NT2/D1 (cell line): ENCODE data around the gene CACUL1.
"Not testable (repeated sequence)": the region's sequence is repeated elsewhere in the genome, so short reads cannot be mapped to it uniquely, and the experiment has no call there.

Experiments
- DNase-seq: peaks from one replicate; pipeline ENCODE4 v3.0.0-alpha.2; 2011; ENCODE audit warnings: low read depth, low spot score
- H3K27me3 ChIP-seq: 2 replicates; pipeline ENCODE4 v1.6.0; 2011; ENCODE audit warnings: mild to moderate bottlenecking; ENCODE audit not compliant: insufficient read length, insufficient read depth
- H3K36me3 ChIP-seq: 2 replicates; pipeline ENCODE4 v1.6.1; 2011; ENCODE audit warnings: mild to moderate bottlenecking, low read length, mixed read lengths; ENCODE audit not compliant: insufficient read depth, insufficient read length
- H3K4me1 ChIP-seq: 2 replicates; pipeline ENCODE4 v1.5.1; 2011; ENCODE audit not compliant: insufficient read depth, insufficient read length
- H3K4me3 ChIP-seq: 2 replicates; pipeline ENCODE4 v1.5.1; 2011; ENCODE audit warnings: low read depth; ENCODE audit not compliant: insufficient read length
- H3K9ac ChIP-seq: 2 replicates; pipeline ENCODE4 v1.6.0; 2011; ENCODE audit warnings: low read depth; ENCODE audit not compliant: insufficient read length
- H3K9me3 ChIP-seq: 2 replicates; pipeline ENCODE4 v1.5.1; 2011; ENCODE audit warnings: mild to moderate bottlenecking, low read length; ENCODE audit not compliant: insufficient read depth
- SUZ12 ChIP-seq: IDR thresholded peaks from 2 replicates; pipeline ENCODE4 v1.6.1; 2011; ENCODE audit not compliant: insufficient read length, insufficient read depth; ENCODE audit errors: extremely low read depth
- YY1 ChIP-seq: IDR thresholded peaks from 2 replicates; pipeline ENCODE4 v1.6.1; 2011; ENCODE audit not compliant: insufficient read length, insufficient read depth
- ZNF274 ChIP-seq: IDR thresholded peaks from 2 replicates; pipeline ENCODE4 v1.6.1; 2011; ENCODE audit warnings: mild to moderate bottlenecking, low read depth, low read length

The CACUL1 gene

GRCh38 chr10:118658762-118659161, 96.0 kb downstream of the CACUL1 start:
- H3K36me3 ChIP-seq = no peaks in the 10 kb centered on the region
- TF ChIP-seq YY1 = no peak
- no peaks in the 10 kb centered on the region for H3K27me3 ChIP-seq
- no peak for DNase-seq
- H3K4me1 ChIP-seq = peaks cover 2% of the 10 kb centered on the region
- H3K4me3 ChIP-seq = no peak overlapping the region
- H3K9me3 ChIP-seq = no peaks in the 10 kb centered on the region
- no peak overlapping the region for H3K9ac ChIP-seq

GRCh38 chr10:118658168-118658567, 96.6 kb downstream of the CACUL1 start:
- not testable (repeated sequence) for H3K36me3 ChIP-seq, H3K27me3 ChIP-seq, H3K9me3 ChIP-seq, H3K4me3 ChIP-seq, H3K4me1 ChIP-seq, H3K9ac ChIP-seq, DNase-seq

- H3K4me1 ChIP-seq, H3K36me3 ChIP-seq, H3K27me3 ChIP-seq, H3K4me3 ChIP-seq, H3K9ac ChIP-seq, H3K9me3 ChIP-seq, DNase-seq: not testable (repeated sequence)
Observed at GRCh38 chr10:118645294-118645693, 109.5 kb downstream of the CACUL1 start.

GRCh38 chr10:118642228-118642627, 112.5 kb downstream of the CACUL1 start:
- no peaks in the 10 kb centered on the region for H3K4me1 ChIP-seq
- H3K9ac ChIP-seq = no peak overlapping the region
- no peaks in the 10 kb centered on the region for H3K36me3 ChIP-seq
- H3K9me3 ChIP-seq = peaks cover 16% of the 10 kb centered on the region; the same call in 1 of the 2 replicates
- no peak for TF ChIP-seq SUZ12
- no peak for TF ChIP-seq YY1
- TF ChIP-seq ZNF274 = no peak
- peaks cover 19% of the 10 kb centered on the region for H3K27me3 ChIP-seq
- no peak for DNase-seq
- no peak overlapping the region for H3K4me3 ChIP-seq

GRCh38 chr10:118638680-118639079, 116.1 kb downstream of the CACUL1 start:
- no peak overlapping the region for H3K9ac ChIP-seq
- H3K27me3 ChIP-seq = peaks cover 29% of the 10 kb centered on the region
- H3K9me3 ChIP-seq = peaks cover 16% of the 10 kb centered on the region; the same call in 1 of the 2 replicates
- no peak overlapping the region for H3K4me3 ChIP-seq
- no peak for TF ChIP-seq YY1
- no peak for TF ChIP-seq SUZ12
- TF ChIP-seq ZNF274 = no peak
- no peaks in the 10 kb centered on the region for H3K36me3 ChIP-seq
- no peaks in the 10 kb centered on the region for H3K4me1 ChIP-seq
- no peak for DNase-seq

- Histone ChIP-seq H3K27me3 (peaks cover 29% of the 10 kb centered on the region), H3K4me3 (no peak overlapping the region), H3K9ac (no peak overlapping the region), H3K36me3 (no peaks in the 10 kb centered on the region), H3K4me1 (peaks cover 2% of the 10 kb centered on the region), H3K9me3 (peaks cover 12% of the 10 kb centered on the region; the same call in 1 of the 2 replicates)
- TF ChIP-seq ZNF274 (no peak), YY1 (no peak), SUZ12 (no peak)
- no peak for DNase-seq
Observed at GRCh38 chr10:118635674-118636402, 118.9 kb downstream of the CACUL1 start.

GRCh38 chr10:118633786-118634185, 121.0 kb downstream of the CACUL1 start:
- DNase-seq = no peak
- Histone ChIP-seq H3K9me3 (no peaks in the 10 kb centered on the region), H3K9ac (no peak overlapping the region), H3K4me3 (no peak overlapping the region), H3K36me3 (no peaks in the 10 kb centered on the region), H3K27me3 (peaks cover 22% of the 10 kb centered on the region), H3K4me1 (peaks cover 2% of the 10 kb centered on the region)
- no peak for TF ChIP-seq SUZ12
- TF ChIP-seq ZNF274 = no peak
- no peak for TF ChIP-seq YY1

GRCh38 chr10:118629211-118629610, 125.6 kb downstream of the CACUL1 start:
- H3K4me1 ChIP-seq = peaks cover 2% of the 10 kb centered on the region
- TF ChIP-seq ZNF274 = no peak
- no peak for TF ChIP-seq YY1
- no peak for TF ChIP-seq SUZ12
- no peaks in the 10 kb centered on the region for H3K36me3 ChIP-seq
- no peak for DNase-seq
- no peak overlapping the region for H3K9ac ChIP-seq
- no peak overlapping the region for H3K4me3 ChIP-seq
- H3K9me3 ChIP-seq = no peaks in the 10 kb centered on the region
- peaks cover 3% of the 10 kb centered on the region for H3K27me3 ChIP-seq
